Head of caudate nucleus (tissue), 42 donors: ENCODE results near the gene BANF1.

ENCODE experiments used
- DNase-seq, 42 donors: peaks; one replicate each; pipeline versions ENCODE4 v3.0.0 to v3.0.0-alpha.2; 2020 to 2021; ENCODE audit warnings: mixed read lengths in 7 of 42
- intact Hi-C: fragments of 100-400 bp; cut with DNase I; formaldehyde crosslinking; loops from one replicate; pipeline ENCODE4 v1.15.0; 2022

The BANF1 gene

GRCh38 chr11:66050581-66051231, 48.4 kb downstream of the BANF1 start:
- intact Hi-C loops, result no loop called here
- DNase-seq, result no peak

GRCh38 chr11:66051371-66051765, 49.1 kb downstream of the BANF1 start:
- intact Hi-C loops, result no loop called here
- DNase-seq, result no peak

- intact Hi-C loops, result loop anchor here (1.0 kb wide), 1 partner anchor 50 kb away; the partner anchor contains the start of genes BANF1 and EIF1AD
Observed at GRCh38 chr11:66051766-66052663, 49.7 kb downstream of the BANF1 start, which contains the start of gene SF3B2. Gene SF3B2, plus strand, starts transcription at chr11:66052364. Its CDS starts 21 bp downstream, at chr11:66052385.

GRCh38 chr11:66052664-66052982, 50.3 kb downstream of the BANF1 start:
- no peak for DNase-seq
- intact Hi-C loops, result loop anchor here (1.0 kb wide), 1 partner anchor 50 kb away; the partner anchor contains the start of genes BANF1 and EIF1AD

More at GRCh38 chr11:66051766-66052663, 49.7 kb downstream of the BANF1 start, which contains the start of gene SF3B2:
- peak; percentile 98 to 100 (median 99) for DNase-seq
